GM21737 (cell line): ENCODE measurements around the gene CDH22.

ENCODE experiments used
- ATAC-seq: cut with Tn5 transposase; IDR thresholded peaks from one replicate; pipeline ENCODE4 v1.9.1; 2021; ENCODE audit warnings: mild to moderate bottlenecking, moderate library complexity; ENCODE audit not compliant: unreplicated experiment

CDH22 gene

GRCh38 chr20:46308258-46309157 lies at the start of gene CDH22:
CDH22 (minus strand) TSS chr20:46308498; CDS start chr20:46251294, 57,204 bp downstream.
- no peak for ATAC-seq

GRCh38 chr20:46357030-46357514 lies 48.8 kb upstream of the CDH22 start:
- no peak for ATAC-seq

- no peak for ATAC-seq
Measured at GRCh38 chr20:46356195-46357029, 48.1 kb upstream of the CDH22 start.

GRCh38 chr20:46355778-46356177 lies 47.5 kb upstream of the CDH22 start:
- no peak for ATAC-seq

- ATAC-seq = no peak
Measured at GRCh38 chr20:46354920-46355654, 46.8 kb upstream of the CDH22 start.

GRCh38 chr20:46354207-46354555 lies 45.9 kb upstream of the CDH22 start:
- no peak for ATAC-seq

GRCh38 chr20:46353500-46354206 lies 45.4 kb upstream of the CDH22 start:
- no peak for ATAC-seq

GRCh38 chr20:46352370-46352938 lies 44.2 kb upstream of the CDH22 start:
- no peak for ATAC-seq

GRCh38 chr20:46351357-46352058 lies 43.2 kb upstream of the CDH22 start:
- no peak for ATAC-seq

- ATAC-seq = no peak
Measured at GRCh38 chr20:46350986-46351267, 42.6 kb upstream of the CDH22 start.

- ATAC-seq = peak; percentile 54
Measured at GRCh38 chr20:46350201-46350985, 42.1 kb upstream of the CDH22 start.

GRCh38 chr20:46349742-46350056 lies 41.4 kb upstream of the CDH22 start:
- ATAC-seq = no peak

GRCh38 chr20:46349035-46349741 lies 40.9 kb upstream of the CDH22 start:
- ATAC-seq = no peak

GRCh38 chr20:46347841-46348803 lies 39.8 kb upstream of the CDH22 start:
- no peak for ATAC-seq

GRCh38 chr20:46346770-46347169 lies 38.5 kb upstream of the CDH22 start:
- ATAC-seq = no peak

GRCh38 chr20:46344488-46345162 lies 36.3 kb upstream of the CDH22 start:
- no peak for ATAC-seq

- ATAC-seq = no peak
Measured at GRCh38 chr20:46343975-46344357, 35.7 kb upstream of the CDH22 start.
